Measurements from ENCODE around the gene RPP30.

Gene RPP30

DNA sequence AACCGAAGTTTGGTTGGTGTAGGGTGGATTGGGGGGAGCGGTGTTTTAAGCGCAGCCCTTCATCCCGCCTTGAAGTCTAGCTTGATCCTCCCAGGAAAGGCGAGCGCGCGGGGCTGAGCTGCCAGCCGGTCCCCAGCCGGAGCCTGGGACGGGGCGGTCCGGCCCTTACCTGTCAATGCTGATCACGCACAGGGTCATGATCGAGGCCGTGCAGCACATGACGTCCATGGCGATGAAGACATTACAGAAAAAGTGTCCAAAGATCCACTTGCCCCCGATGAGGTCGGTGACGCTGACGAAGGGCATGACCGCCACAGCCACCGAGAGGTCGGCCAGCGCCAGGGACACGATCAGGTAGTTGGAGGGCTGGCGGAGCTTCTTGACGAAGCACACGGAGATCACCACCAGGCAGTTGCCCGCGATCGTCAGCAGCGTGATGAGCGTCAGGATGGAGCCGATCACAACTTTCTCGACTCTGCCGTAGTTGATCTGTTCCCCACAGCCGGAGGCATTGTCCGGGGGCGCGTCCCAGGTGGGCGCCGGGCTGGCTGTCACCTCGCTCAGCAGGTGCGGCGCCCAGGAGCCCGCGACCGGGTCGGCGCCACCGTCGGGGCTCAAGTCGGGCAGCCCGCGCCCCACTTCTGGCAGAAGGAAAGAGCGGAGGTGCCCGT is 14.7 kb upstream of the RPP30 start:
- no peaks in the 10 kb centered on the region for H3K9me3 ChIP-seq (ENCODE audit: insufficient read depth, low read length)
- H3K27ac ChIP-seq (ENCODE audit: low read length), result no peak overlapping the region
- H3K4me3 ChIP-seq (ENCODE audit: low read length), result peak overlapping the region; percentile 87
- TF ChIP-seq EZH2phosphoT487 (IDR thresholded peaks at IDR 0.05; ENCODE audit: low read depth) (no peak), CTCF (IDR thresholded peaks at IDR 0.05; ENCODE audit: low read depth, low read length) (no peak)
- no peaks in the 10 kb centered on the region for H3K36me3 ChIP-seq (replicated peaks; ENCODE audit: low read depth, low read length)
- no peak overlapping the region for H3K9ac ChIP-seq (ENCODE audit: low read length)
- no peaks in the 10 kb centered on the region for H4K20me1 ChIP-seq (ENCODE audit: insufficient read depth, low read length)
- H3K4me2 ChIP-seq (ENCODE audit: low read length), result peak overlapping the region; percentile 54
- H2AFZ ChIP-seq (ENCODE audit: low read depth, low read length), result no peak overlapping the region
- peaks cover 11% of the 10 kb centered on the region; the same call in 1 of the 2 replicates for H3K27me3 ChIP-seq (ENCODE audit: low read depth, low read length)
- no peaks in the 10 kb centered on the region for H3K79me2 ChIP-seq (ENCODE audit: low read length)
- 0 out of 2 replicates have a peak, but pooled peaks cover 5% of the 10 kb centered on the region for H3K4me1 ChIP-seq (ENCODE audit: low read length)

DNA sequence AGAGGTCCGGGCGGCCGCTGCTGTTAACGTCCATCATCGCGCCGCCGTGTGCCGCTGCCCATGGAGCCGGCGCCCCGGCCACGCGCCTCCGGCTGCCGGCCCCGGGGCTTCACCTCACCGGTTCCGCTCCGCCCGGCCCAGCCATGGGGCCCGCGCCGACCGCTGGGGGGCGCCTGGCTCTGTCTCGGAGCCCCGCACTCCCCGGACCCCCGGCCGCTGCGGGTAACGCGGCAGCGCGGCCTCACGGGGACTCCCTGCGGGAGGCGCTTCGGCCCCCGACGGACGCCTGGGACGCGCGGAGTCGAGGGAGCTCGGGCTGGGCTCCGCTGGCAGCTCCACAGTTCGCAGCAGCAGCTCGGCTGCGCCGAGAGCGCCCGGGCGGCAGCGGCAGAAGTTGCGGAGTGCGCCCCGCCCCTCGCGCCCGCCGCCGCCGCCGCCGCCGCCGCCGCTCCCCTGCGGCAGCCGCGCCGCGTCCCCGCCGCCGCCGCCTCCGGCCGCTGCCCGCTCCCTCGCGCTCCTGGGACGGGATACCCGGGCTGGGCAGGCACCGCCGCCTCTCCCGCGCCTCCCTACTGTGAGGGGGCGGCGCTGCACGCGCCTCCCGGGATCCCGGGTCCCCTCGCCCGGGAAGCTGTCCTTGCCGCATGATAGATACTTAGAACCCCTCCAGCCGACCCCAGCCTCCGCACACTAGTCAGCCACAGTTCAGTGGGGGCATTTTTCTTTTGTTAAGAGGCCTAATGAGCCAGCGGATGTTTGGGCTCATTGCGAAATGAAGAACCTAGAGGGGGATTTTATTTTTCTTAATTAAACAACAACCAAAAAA is 13.9 kb upstream of the RPP30 start, which contains the start of gene HTR7:
Gene HTR7, minus strand, starts transcription at position 405 of the 826 bp plus-strand sequence. Its CDS starts 368 bp downstream, at position 37.
- Histone ChIP-seq H3K4me2 (ENCODE audit: low read length) (peak within 1 kb of the TSS; percentile 79), H4K20me1 (ENCODE audit: insufficient read depth, low read length) (no peaks in the 10 kb centered on the region), H3K27me3 (ENCODE audit: low read depth, low read length) (peaks cover 11% of the 10 kb centered on the region; the same call in 1 of the 2 replicates), H3K27ac (ENCODE audit: low read length) (no peak within 1 kb of the TSS), H3K79me2 (ENCODE audit: low read length) (no peaks in the 10 kb centered on the region), H3K4me3 (ENCODE audit: low read length) (peak within 1 kb of the TSS; percentile 87), H3K36me3 (replicated peaks; ENCODE audit: low read depth, low read length) (no peaks in the 10 kb centered on the region), H3K9me3 (ENCODE audit: insufficient read depth, low read length) (no peaks in the 10 kb centered on the region), H3K9ac (ENCODE audit: low read length) (peak within 1 kb of the TSS; percentile 56; the same call in 1 of the 2 replicates), H2AFZ (ENCODE audit: low read depth, low read length) (peak within 1 kb of the TSS; percentile 77; the same call in 1 of the 2 replicates), H3K4me1 (ENCODE audit: low read length) (0 out of 2 replicates have a peak, but pooled peaks cover 5% of the 10 kb centered on the region)
- TF ChIP-seq CTCF (IDR thresholded peaks at IDR 0.05; ENCODE audit: low read depth, low read length) (peak; percentile 37), EZH2phosphoT487 (IDR thresholded peaks at IDR 0.05; ENCODE audit: low read depth) (no peak)

DNA sequence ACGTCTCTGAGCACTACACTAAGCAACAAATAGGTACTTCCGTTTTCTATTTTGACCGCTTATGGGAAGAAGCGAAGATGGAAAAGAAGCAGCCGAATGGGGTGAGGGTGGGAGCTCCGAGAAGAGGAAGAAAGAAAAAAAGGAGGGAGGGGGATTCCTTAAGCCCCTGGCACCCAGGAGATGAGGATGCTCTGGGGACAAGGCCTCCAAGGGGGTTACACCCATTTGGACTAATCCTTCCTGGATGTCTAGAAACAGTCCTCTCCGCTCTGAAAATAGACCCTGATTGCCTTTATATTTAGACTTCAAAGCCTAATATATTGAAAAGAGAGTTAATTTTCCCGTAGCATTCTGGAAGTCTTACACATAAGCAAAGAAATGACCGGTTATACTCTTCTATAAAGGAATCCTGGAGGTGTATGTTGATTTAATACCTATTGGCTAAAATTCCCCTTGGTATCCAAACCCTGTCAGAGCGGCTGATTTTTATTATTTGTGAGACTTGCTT is 13.3 kb upstream of the RPP30 start:
- H2AFZ ChIP-seq (ENCODE audit: low read depth, low read length), result peak overlapping the region; percentile 77; the same call in 1 of the 2 replicates
- no peaks in the 10 kb centered on the region for H4K20me1 ChIP-seq (ENCODE audit: insufficient read depth, low read length)
- no peaks in the 10 kb centered on the region for H3K36me3 ChIP-seq (replicated peaks; ENCODE audit: low read depth, low read length)
- peak overlapping the region; percentile 87 for H3K4me3 ChIP-seq (ENCODE audit: low read length)
- H3K4me1 ChIP-seq (ENCODE audit: low read length), result 0 out of 2 replicates have a peak, but pooled peaks cover 5% of the 10 kb centered on the region
- H3K79me2 ChIP-seq (ENCODE audit: low read length), result no peaks in the 10 kb centered on the region
- peak overlapping the region; percentile 56; the same call in 1 of the 2 replicates for H3K9ac ChIP-seq (ENCODE audit: low read length)
- no peaks in the 10 kb centered on the region for H3K9me3 ChIP-seq (ENCODE audit: insufficient read depth, low read length)
- peak overlapping the region; percentile 79 for H3K4me2 ChIP-seq (ENCODE audit: low read length)
- TF ChIP-seq CTCF (IDR thresholded peaks at IDR 0.05; ENCODE audit: low read depth, low read length) (no peak), EZH2phosphoT487 (IDR thresholded peaks at IDR 0.05; ENCODE audit: low read depth) (no peak)
- peaks cover 16% of the 10 kb centered on the region for H3K27me3 ChIP-seq (ENCODE audit: low read depth, low read length)
- no peak overlapping the region for H3K27ac ChIP-seq (ENCODE audit: low read length)
